GM21423 (cell line): ENCODE measurements around the gene TTC7B.

Experiments
- ATAC-seq: cut with Tn5 transposase; IDR thresholded peaks from one replicate; pipeline ENCODE4 v1.9.1; 2021; ENCODE audit warnings: mild to moderate bottlenecking, moderate library complexity; ENCODE audit not compliant: unreplicated experiment

Gene TTC7B

DNA sequence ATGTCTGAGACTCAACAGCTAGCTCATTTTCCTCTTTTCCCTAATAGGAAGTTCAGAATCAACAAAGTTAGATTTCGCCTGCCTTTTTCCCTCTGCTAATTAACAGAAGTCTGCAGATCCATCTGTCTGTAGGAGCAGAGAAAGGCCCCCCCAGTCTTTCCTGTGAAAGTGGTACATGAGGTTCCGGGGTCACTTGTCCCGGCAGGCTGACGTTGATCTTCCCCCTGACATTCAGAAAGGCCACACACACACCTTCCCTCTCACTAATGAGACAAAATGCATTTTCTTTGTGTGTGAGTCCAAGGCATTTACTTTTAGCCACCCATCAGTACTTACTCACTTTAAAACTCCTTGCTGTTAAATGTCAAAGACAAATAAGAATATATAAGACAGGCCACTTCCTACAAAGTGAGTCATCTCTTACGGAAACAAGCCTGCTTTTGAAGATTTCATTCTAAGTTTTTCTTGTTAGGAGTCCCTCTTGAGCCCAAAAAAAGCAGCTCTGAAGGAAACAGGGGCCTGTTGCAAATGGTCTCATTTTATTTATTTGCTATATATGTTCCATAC is 138.7 kb downstream of the TTC7B start:
- ATAC-seq, result no peak

DNA sequence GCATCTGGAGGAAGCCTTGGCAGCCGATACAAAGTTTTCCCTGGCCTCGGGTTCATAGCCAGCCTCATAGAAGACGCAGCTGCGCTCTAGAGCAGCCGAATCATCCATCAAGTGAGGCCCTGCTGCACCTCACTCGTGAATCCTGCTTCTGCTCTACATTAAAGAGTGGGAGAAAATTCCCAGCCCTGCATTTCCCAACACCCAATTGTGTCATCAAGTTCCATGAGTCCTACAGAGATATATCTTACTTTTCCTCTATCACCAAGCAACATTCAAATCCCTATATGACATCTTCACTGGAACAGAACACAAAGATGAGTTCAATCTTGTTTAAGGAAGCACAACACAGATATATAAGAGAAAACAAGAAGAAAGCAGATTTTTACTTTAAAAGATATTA is 139.3 kb downstream of the TTC7B start:
- ATAC-seq, result no peak

- no peak for ATAC-seq
Measured at GRCh38 chr14:90676356-90676755, 139.9 kb downstream of the TTC7B start.

DNA sequence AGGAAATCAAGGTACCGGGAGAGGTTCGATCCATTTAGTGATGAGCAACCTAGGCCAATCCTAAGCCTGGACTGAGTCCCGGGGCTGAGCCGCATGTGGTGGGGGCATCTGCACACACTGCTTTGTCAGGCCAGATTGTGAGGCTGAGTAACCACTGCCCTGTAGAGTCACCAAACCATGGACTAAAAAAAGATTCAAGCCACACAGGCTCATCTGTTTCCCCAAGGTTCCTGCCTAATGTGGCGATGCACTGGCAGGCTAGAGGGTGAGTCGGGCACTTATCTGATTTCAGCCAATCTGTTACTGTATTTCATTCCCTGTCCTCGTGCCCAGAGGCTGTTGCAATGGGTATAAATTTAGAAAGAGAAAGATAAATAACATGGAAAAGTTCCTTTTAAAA is 140.8 kb downstream of the TTC7B start:
- ATAC-seq, result no peak

DNA sequence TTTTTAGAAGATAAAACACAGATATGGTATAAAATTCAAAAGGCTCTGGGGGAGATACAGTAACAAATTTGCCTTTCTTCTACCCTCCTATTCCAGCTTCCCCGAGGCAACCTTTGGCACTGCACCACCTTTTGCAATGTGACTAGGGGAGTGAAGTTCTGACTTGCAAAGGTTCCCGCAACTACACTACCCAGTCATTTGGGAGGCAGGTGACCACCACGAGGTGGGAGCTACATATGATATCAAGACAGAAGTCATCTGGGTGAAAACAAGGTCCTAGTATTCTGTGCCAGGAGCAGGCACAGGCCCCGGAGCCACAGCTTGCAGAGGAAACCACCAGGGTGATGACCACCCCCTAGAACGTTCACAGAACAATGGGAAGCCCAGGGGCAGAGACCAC is 141.5 kb downstream of the TTC7B start:
- no peak for ATAC-seq

- ATAC-seq, result no peak
Measured at GRCh38 chr14:90674043-90674670, 142.1 kb downstream of the TTC7B start.

GRCh38 chr14:90671382-90672234 is 144.6 kb downstream of the TTC7B start:
- no peak for ATAC-seq

DNA sequence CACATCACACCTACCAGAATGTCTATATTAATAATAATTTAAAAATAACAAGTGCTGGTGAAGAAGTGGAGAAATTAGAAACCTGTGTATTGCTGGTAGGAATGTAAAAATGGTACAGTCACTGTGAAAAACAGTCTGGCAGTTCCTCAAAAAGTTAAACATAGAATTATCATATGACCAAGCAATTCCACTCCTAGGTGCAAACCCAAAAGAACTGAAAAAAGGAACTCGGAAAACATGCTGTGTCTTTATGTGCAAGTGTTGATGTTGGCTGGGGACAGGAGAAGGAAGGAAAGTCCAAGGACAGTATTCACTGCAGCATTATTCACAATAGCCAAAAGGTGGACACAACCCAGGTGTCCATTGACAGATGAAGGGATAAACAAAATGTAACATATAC is 146.5 kb downstream of the TTC7B start:
- no peak for ATAC-seq

GRCh38 chr14:90666571-90666970 is 149.7 kb downstream of the TTC7B start:
- no peak for ATAC-seq

DNA sequence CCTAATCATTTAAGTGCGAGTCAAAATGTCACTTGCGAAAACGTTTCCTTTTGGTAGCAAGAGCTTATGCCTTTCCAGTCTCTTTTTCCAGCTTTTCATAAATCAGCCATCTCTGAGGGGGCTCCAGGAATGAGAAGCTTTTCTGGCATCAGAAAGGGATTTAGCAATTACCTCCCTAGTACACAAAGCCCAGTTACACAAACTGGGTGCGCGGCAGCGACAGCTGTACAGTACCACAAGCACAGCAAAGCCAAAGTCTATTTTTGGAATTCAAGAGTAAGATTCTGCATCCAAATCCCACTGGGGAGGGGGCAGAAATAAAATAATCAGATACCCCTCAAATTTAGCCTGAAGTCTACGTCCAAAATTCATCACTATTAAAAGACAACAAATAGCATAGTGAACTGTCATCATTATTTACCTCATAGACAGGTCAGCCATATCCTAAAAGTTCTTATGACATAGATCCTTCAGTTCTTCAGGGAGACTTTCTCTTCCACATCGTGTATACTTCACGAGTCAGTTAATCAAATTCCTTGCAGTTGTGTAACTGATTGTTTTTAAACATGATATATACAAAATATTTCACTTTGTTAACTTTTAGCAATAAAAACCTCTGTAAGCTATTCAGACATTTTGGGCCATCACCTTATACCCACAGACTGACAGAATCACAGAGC is 150.8 kb downstream of the TTC7B start:
- no peak for ATAC-seq

DNA sequence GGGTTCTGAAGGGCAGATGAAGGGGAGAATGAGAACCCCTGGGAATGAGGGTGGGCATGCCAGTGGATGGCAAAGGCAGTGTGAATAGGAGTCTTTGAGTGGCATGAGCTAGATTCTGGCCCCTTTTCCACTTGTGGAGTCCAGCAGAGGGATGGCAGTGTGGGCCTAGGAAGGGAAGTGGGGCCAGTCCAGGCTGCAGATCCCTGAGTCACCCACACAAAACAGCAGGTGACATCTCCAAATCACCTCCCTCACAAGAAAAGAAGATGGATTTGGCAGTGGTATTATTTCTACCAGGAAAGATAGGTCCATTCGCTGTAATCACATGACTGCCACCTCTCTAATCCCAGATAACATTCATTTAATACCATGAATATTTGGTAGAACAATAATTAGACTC is 151.3 kb downstream of the TTC7B start:
- ATAC-seq, result no peak

- ATAC-seq, result no peak
Measured at GRCh38 chr14:90663680-90664079, 152.6 kb downstream of the TTC7B start.

GRCh38 chr14:90663140-90663539 is 153.1 kb downstream of the TTC7B start:
- ATAC-seq, result no peak

GRCh38 chr14:90661866-90662265 is 154.4 kb downstream of the TTC7B start:
- ATAC-seq, result no peak

DNA sequence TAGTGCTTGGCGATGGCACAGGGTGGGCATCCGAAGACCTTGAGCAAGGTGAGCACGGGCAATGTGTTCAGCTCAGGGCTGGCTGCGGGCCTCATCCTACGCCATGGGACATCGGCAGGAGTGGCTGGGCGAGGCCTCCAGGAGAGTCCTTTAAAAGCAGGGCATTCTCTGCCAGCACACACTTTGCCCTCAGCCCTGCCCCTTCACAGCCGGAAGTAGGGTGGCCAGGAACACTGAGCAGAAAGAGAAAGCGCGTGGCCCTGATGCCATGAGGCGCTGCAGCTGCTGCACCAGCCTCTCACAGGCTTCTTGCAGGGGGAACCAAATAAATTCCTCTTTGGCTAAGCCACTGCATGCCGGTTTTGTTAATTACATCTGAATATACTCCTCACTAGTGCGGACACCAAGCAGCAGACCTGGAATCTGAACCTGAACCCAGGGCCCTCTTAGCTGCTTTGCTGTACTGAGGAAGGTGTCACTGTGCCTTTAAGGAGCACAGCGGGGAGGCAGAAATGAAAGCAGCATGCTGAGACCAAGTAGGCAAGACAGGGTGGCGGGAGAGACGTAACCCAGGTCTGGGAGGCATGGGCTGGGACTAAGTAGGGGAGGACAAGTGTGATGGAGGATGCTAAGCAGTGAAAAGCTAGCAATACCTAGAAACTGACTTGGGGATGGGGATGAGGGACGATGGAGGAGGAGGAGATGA is 155.2 kb downstream of the TTC7B start:
- ATAC-seq, result no peak

DNA sequence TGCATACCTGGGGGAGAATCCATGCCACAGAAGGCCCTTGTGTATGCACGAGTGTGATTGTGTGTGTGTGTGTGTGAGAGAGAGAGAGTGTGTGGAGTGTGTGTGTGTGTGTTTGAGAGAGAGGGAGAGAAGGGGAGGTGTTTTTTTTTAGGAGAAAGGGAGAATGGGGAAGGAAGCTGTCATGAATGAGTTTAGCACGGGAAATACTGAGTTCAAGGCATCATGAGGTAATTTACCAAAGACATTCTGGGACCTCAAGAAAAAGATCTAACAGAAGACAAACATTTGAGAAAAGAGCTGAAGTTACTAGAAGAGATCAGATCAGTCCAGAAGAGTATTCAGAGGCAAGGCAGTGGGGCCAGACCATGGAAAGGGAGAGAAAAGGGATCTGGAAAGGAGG is 157.1 kb downstream of the TTC7B start:
- no peak for ATAC-seq

- no peak for ATAC-seq
Measured at GRCh38 chr14:90658541-90658967, 157.7 kb downstream of the TTC7B start.

GRCh38 chr14:90656973-90657372 is 159.3 kb downstream of the TTC7B start:
- ATAC-seq, result no peak

DNA sequence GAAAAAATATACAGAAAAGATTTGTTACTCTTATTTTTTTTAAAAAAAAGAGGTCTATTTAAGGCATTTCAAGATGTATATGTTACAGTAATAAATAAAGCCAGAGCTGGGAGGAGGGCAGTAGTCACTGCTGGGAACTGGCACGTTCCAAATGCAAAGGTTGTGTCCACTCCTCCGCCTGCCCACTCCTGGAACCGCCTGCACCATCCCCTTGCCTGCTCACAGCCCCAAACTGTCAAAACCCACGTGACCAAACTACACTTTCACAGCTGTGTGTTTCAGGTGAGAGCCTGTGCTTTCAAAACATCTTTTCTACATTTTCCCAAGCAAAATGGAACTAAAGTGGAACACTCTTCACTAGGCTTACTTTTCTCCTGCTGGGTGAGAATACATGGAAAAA is 160.4 kb downstream of the TTC7B start:
- ATAC-seq, result no peak

DNA sequence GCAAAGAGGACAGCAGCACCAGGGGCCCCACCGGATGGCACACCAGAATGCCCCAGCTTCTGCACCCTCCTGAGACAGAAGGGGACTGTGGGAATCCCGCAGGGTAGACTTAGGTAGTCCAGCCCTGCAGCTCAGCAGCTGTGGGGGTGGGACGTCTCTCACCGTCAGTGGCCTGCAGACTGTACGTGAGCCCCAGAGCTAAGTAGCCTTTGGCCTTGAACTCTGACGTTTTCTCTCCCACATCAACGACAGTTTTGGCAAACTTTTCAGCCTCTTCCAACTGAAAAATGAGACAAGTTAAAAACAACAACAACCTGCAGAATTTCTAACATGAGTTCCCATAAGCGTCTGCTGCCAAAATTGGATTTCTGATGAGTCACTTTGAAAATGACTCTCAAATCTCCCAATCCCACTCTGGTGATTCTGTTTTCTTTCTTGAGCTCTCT is 161.4 kb downstream of the TTC7B start:
- no peak for ATAC-seq

DNA sequence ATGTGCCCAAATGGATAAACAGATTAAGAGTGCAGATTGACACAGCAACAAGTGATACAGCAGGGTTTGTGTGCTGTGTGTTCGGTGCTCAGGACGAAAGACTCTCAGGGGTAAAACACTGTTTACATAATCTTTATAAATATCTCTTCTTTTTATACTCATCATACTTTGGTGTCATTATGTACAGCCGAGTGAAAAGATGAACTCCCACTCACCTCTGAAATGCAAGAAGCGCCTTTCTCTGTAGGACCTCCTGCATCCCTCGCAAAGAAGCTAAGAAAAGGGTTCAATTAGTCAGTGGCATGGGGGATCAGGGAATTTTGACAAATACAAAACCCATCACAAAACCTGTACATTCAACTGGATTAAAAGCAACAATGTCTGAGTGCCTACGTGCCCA is 163.6 kb downstream of the TTC7B start:
- ATAC-seq, result no peak
